ENCODE measurements around the gene ATP6AP1. TPM values are rescaled to one million over a fixed set of nuclear protein-coding genes. Genes with fewer than 3 reads are reported as not detected.
A peak's percentile ranks its signal among the peaks of the same experiment; 100 is the strongest.

The ATP6AP1 gene
- total RNA-seq, 2 donors from 2014 or later = 50.3 to 77.7 TPM

- H3K4me3 ChIP-seq = no peak overlapping the region
- no peaks in the 10 kb centered on the region for H3K9me3 ChIP-seq
- peaks cover 18% of the 10 kb centered on the region for H3K36me3 ChIP-seq
- no peak for TF ChIP-seq CTCF (IDR thresholded peaks at IDR 0.05)
- no peak for DNase-seq (ENCODE audit: low spot score)
- H3K27me3 ChIP-seq = no peaks in the 10 kb centered on the region
- H3K27ac ChIP-seq = no peak overlapping the region
- H3K4me1 ChIP-seq = no peaks in the 10 kb centered on the region
These were observed 43.6 kb downstream of the ATP6AP1 start for GRCh38 chrX:154471839-154472684.

- Histone ChIP-seq H3K27ac (no peak overlapping the region), H3K36me3 (peaks cover 18% of the 10 kb centered on the region), H3K4me1 (peaks cover 0 to 2% of the 10 kb centered on the region in 2 donors), H3K4me3 (no peak overlapping the region), H3K27me3 (no peaks in the 10 kb centered on the region), H3K9me3 (no peaks in the 10 kb centered on the region)
- TF ChIP-seq CTCF (IDR thresholded peaks at IDR 0.05) = no peak
- DNase-seq (ENCODE audit: low spot score) = no peak
These were observed 44.5 kb downstream of the ATP6AP1 start for GRCh38 chrX:154472685-154473632.

GRCh38 chrX:154473683-154474082, 45.2 kb downstream of the ATP6AP1 start:
- DNase-seq (ENCODE audit: low spot score) = no peak
- H3K36me3 ChIP-seq = peaks cover 18% of the 10 kb centered on the region

GRCh38 chrX:154476821-154477220, 48.3 kb downstream of the ATP6AP1 start:
- Histone ChIP-seq H3K27ac (no peak overlapping the region), H3K36me3 (no peaks in the 10 kb centered on the region), H3K9me3 (no peaks in the 10 kb centered on the region), H3K27me3 (no peaks in the 10 kb centered on the region), H3K4me3 (no peak overlapping the region), H3K4me1 (peaks cover 0 to 5% of the 10 kb centered on the region in 2 donors)
- TF ChIP-seq CTCF (IDR thresholded peaks at IDR 0.05) = no peak
- no peak for DNase-seq (ENCODE audit: low spot score)

More at GRCh38 chrX:154473683-154474082, 45.2 kb downstream of the ATP6AP1 start:
- Histone ChIP-seq H3K27ac (no peak overlapping the region), H3K4me3 (no peak overlapping the region), H3K27me3 (no peaks in the 10 kb centered on the region), H3K9me3 (no peaks in the 10 kb centered on the region), H3K4me1 (peaks cover 0 to 5% of the 10 kb centered on the region in 2 donors)
- TF ChIP-seq CTCF (IDR thresholded peaks at IDR 0.05) = no peak

- no peak for DNase-seq (ENCODE audit: low spot score)
- H3K4me1 ChIP-seq = peaks cover 0 to 5% of the 10 kb centered on the region in 2 donors
- no peaks in the 10 kb centered on the region for H3K9me3 ChIP-seq
- no peaks in the 10 kb centered on the region for H3K36me3 ChIP-seq
- H3K4me3 ChIP-seq = peak overlapping the region; percentile 45 to 55
- TF ChIP-seq CTCF (IDR thresholded peaks at IDR 0.05) = no peak
- no peaks in the 10 kb centered on the region for H3K27me3 ChIP-seq
- H3K27ac ChIP-seq = peak overlapping the region; percentile 83
These were observed 49.5 kb downstream of the ATP6AP1 start for GRCh38 chrX:154477891-154478477.
